Skeletal muscle satellite cell (primary cell): ENCODE measurements around the gene REXO1.

Experiments used
- H3K27me3 ChIP-seq: 2 replicates; pipeline ENCODE4 v1.7.0; 2013; ENCODE audit warnings: low read length; ENCODE audit not compliant: control insufficient read depth, insufficient read depth
- H3K36me3 ChIP-seq: 2 replicates; pipeline ENCODE4 v1.7.0; 2013; ENCODE audit warnings: mild to moderate bottlenecking, control low read depth, low read length; ENCODE audit not compliant: insufficient read depth
- H3K4me1 ChIP-seq: 2 replicates; pipeline ENCODE4 v1.7.0; 2013; ENCODE audit warnings: low read length; ENCODE audit not compliant: control insufficient read depth, insufficient read depth
- H3K4me2 ChIP-seq: 2 replicates; pipeline ENCODE4 v1.7.0; 2013; ENCODE audit warnings: mild to moderate bottlenecking, low read length
- H3K4me3 ChIP-seq: 2 replicates; pipeline ENCODE4 v1.7.0; 2013; ENCODE audit warnings: low read length
- H3K9ac ChIP-seq: 2 replicates; pipeline ENCODE4 v1.7.0; 2013; ENCODE audit warnings: mild to moderate bottlenecking, low read depth, low read length, moderate library complexity
- H3K9me3 ChIP-seq: replicated peaks from 2 replicates; pipeline ENCODE4 v1.7.0; 2013; ENCODE audit warnings: mild to moderate bottlenecking, control low read depth, low read length

REXO1 gene

GRCh38 chr19:1769645-1769985 lies 78.7 kb downstream of the REXO1 start:
- H3K4me2 ChIP-seq: no peak overlapping the region
- peaks cover 10% of the 10 kb centered on the region for H3K4me1 ChIP-seq
- H3K36me3 ChIP-seq: no peaks in the 10 kb centered on the region
- peaks cover 60% of the 10 kb centered on the region for H3K27me3 ChIP-seq
- H3K4me3 ChIP-seq: no peak overlapping the region
- no peak overlapping the region for H3K9ac ChIP-seq
- H3K9me3 ChIP-seq: peaks cover 12% of the 10 kb centered on the region

GRCh38 chr19:1768918-1769644 lies 79.2 kb downstream of the REXO1 start:
- Histone ChIP-seq H3K4me1 (peaks cover 10% of the 10 kb centered on the region), H3K36me3 (no peaks in the 10 kb centered on the region), H3K27me3 (peaks cover 59% of the 10 kb centered on the region), H3K4me3 (no peak overlapping the region), H3K4me2 (no peak overlapping the region), H3K9ac (no peak overlapping the region), H3K9me3 (peaks cover 12% of the 10 kb centered on the region)

GRCh38 chr19:1768248-1768647 lies 80.0 kb downstream of the REXO1 start:
- H3K27me3 ChIP-seq: peaks cover 59% of the 10 kb centered on the region
- H3K4me2 ChIP-seq: no peak overlapping the region
- peaks cover 2% of the 10 kb centered on the region for H3K4me1 ChIP-seq
- peaks cover 12% of the 10 kb centered on the region for H3K9me3 ChIP-seq
- H3K9ac ChIP-seq: no peak overlapping the region
- no peaks in the 10 kb centered on the region for H3K36me3 ChIP-seq
- H3K4me3 ChIP-seq: no peak overlapping the region

GRCh38 chr19:1767464-1767933 lies 80.8 kb downstream of the REXO1 start:
- Histone ChIP-seq H3K27me3 (peaks cover 62% of the 10 kb centered on the region), H3K9me3 (peaks cover 12% of the 10 kb centered on the region), H3K4me1 (no peaks in the 10 kb centered on the region), H3K36me3 (no peaks in the 10 kb centered on the region), H3K9ac (no peak overlapping the region), H3K4me2 (no peak overlapping the region), H3K4me3 (no peak overlapping the region)

- Histone ChIP-seq H3K27me3 (peaks cover 65% of the 10 kb centered on the region), H3K4me3 (no peak overlapping the region), H3K9me3 (peaks cover 12% of the 10 kb centered on the region), H3K36me3 (no peaks in the 10 kb centered on the region), H3K4me1 (no peaks in the 10 kb centered on the region), H3K4me2 (no peak overlapping the region), H3K9ac (no peak overlapping the region)
Observed at GRCh38 chr19:1766800-1767352, 81.4 kb downstream of the REXO1 start.

GRCh38 chr19:1765904-1766799 lies 82.1 kb downstream of the REXO1 start:
- Histone ChIP-seq H3K9ac (no peak overlapping the region), H3K4me2 (no peak overlapping the region), H3K27me3 (peaks cover 68% of the 10 kb centered on the region), H3K9me3 (peaks cover 9% of the 10 kb centered on the region), H3K4me1 (no peaks in the 10 kb centered on the region), H3K4me3 (no peak overlapping the region), H3K36me3 (no peaks in the 10 kb centered on the region)
